ENCODE results near the gene FCRL6.

FCRL6 gene

DNA sequence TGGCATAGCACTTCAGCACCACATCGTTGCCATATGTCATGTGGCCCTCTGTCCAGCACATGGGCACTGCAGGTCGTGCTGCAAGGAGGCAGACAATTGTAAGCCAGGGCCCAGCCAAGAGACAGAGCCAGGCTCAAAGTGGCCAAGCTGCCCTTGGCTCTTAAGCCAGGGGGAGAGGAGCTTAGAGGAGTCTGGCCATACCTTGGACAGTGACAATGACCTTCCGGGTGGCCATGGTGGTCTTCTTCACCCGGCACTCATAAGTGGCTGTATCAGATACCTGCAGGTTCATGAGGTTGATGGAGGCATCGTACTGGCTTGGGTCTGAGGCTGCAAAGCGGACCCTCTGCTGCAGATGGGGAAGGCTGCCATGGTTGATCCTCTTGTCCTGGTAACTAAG lies 55.7 kb downstream of the FCRL6 start:
- Histone ChIP-seq H2BK120ac (ENCODE audit: low read depth, low read length) (no peak overlapping the region), H3K4me2 (ENCODE audit: low read length, poor library complexity, severe bottlenecking) (no peak overlapping the region), H2BK12ac (ENCODE audit: low read length in 2 of 2) (no peak overlapping the region), H3K4me3 (ENCODE audit: insufficient read depth in 1 of 2, low read depth in 1 of 2, low read length in 2 of 2) (no peak overlapping the region), H2AK5ac (ENCODE audit: low read length, severe bottlenecking) (no peak overlapping the region), H2AFZ (ENCODE audit: low read depth, low read length) (no peak overlapping the region), H3K9me3 (ENCODE audit: control insufficient read depth, low read length) (no peaks in the 10 kb centered on the region), H3K36me3 (ENCODE audit: control insufficient read depth in 1 of 2, insufficient read depth in 2 of 2, low read depth in 1 of 2, low read length in 2 of 2) (peaks cover 0 to 16% of the 10 kb centered on the region in 2 experiments), H3K4ac (ENCODE audit: low read depth in 1 of 2, low read length in 2 of 2) (no peak overlapping the region), H3K18ac (ENCODE audit: low read depth in 1 of 2, low read length in 2 of 2) (no peak overlapping the region), H3K27ac (ENCODE audit: low read length, poor library complexity, severe bottlenecking) (no peak overlapping the region), H3K14ac (ENCODE audit: low read length in 2 of 2) (no peak overlapping the region), H3K23ac (ENCODE audit: low read length in 2 of 2) (no peak overlapping the region), H2BK5ac (ENCODE audit: low read depth, low read length, poor library complexity, severe bottlenecking) (no peak overlapping the region), H3K4me1 (ENCODE audit: control insufficient read depth, insufficient read depth, low read depth, low read length) (peaks cover 21% of the 10 kb centered on the region), H3K79me1 (replicated peaks; ENCODE audit: low read length, poor library complexity, severe bottlenecking) (no peaks in the 10 kb centered on the region), H4K8ac (ENCODE audit: low read length) (no peak overlapping the region), H3K9ac (ENCODE audit: low read length) (no peak overlapping the region), H4K91ac (ENCODE audit: low read length) (peak overlapping the region; percentile 35), H3K27me3 (ENCODE audit: control insufficient read depth in 1 of 2, insufficient read depth in 1 of 2, low read length in 2 of 2) (no peaks in the 10 kb centered on the region), H2BK15ac (ENCODE audit: low read depth, poor library complexity, severe bottlenecking) (no peak overlapping the region)
- WGBS = 91% methylated on average over 6 of the region's 6 CpGs
- no peak for DNase-seq

GRCh38 chr1:159859767-159860322 lies 57.7 kb downstream of the FCRL6 start:
- Histone ChIP-seq H3K18ac (ENCODE audit: low read depth in 1 of 2, low read length in 2 of 2) (no peak overlapping the region), H3K14ac (ENCODE audit: low read length in 2 of 2) (no peak overlapping the region), H2BK15ac (ENCODE audit: low read depth, poor library complexity, severe bottlenecking) (peak overlapping the region; percentile 7), H3K23ac (ENCODE audit: low read length in 2 of 2) (no peak overlapping the region), H3K9ac (ENCODE audit: low read length) (no peak overlapping the region), H3K4me1 (ENCODE audit: control insufficient read depth, insufficient read depth, low read depth, low read length) (peaks cover 18% of the 10 kb centered on the region), H3K27me3 (ENCODE audit: control insufficient read depth in 1 of 2, insufficient read depth in 1 of 2, low read length in 2 of 2) (no peaks in the 10 kb centered on the region), H4K8ac (ENCODE audit: low read length) (no peak overlapping the region), H3K4me3 (ENCODE audit: insufficient read depth in 1 of 2, low read depth in 1 of 2, low read length in 2 of 2) (no peak overlapping the region), H3K4ac (ENCODE audit: low read depth in 1 of 2, low read length in 2 of 2) (no peak overlapping the region), H3K9me3 (ENCODE audit: control insufficient read depth, low read length) (no peaks in the 10 kb centered on the region), H3K4me2 (ENCODE audit: low read length, poor library complexity, severe bottlenecking) (no peak overlapping the region), H4K91ac (ENCODE audit: low read length) (no peak overlapping the region), H3K79me1 (replicated peaks; ENCODE audit: low read length, poor library complexity, severe bottlenecking) (no peaks in the 10 kb centered on the region), H3K36me3 (ENCODE audit: control insufficient read depth in 1 of 2, insufficient read depth in 2 of 2, low read depth in 1 of 2, low read length in 2 of 2) (peaks cover 0 to 16% of the 10 kb centered on the region in 2 experiments), H2BK5ac (ENCODE audit: low read depth, low read length, poor library complexity, severe bottlenecking) (no peak overlapping the region), H2BK12ac (ENCODE audit: low read length in 2 of 2) (no peak overlapping the region), H3K27ac (ENCODE audit: low read length, poor library complexity, severe bottlenecking) (no peak overlapping the region), H2BK120ac (ENCODE audit: low read depth, low read length) (no peak overlapping the region), H2AK5ac (ENCODE audit: low read length, severe bottlenecking) (no peak overlapping the region), H2AFZ (ENCODE audit: low read depth, low read length) (no peak overlapping the region)
- no peak for DNase-seq
- 88% methylated on average over 7 of the region's 7 CpGs for WGBS

GRCh38 chr1:159860456-159860855 lies 58.3 kb downstream of the FCRL6 start:
- Histone ChIP-seq H4K8ac (ENCODE audit: low read length) (no peak overlapping the region), H3K9ac (ENCODE audit: low read length) (no peak overlapping the region), H3K27ac (ENCODE audit: low read length, poor library complexity, severe bottlenecking) (no peak overlapping the region), H3K79me1 (replicated peaks; ENCODE audit: low read length, poor library complexity, severe bottlenecking) (no peaks in the 10 kb centered on the region), H3K4me3 (ENCODE audit: insufficient read depth in 1 of 2, low read depth in 1 of 2, low read length in 2 of 2) (no peak overlapping the region), H3K36me3 (ENCODE audit: control insufficient read depth in 1 of 2, insufficient read depth in 2 of 2, low read depth in 1 of 2, low read length in 2 of 2) (peaks cover 0 to 16% of the 10 kb centered on the region in 2 experiments), H3K4ac (ENCODE audit: low read depth in 1 of 2, low read length in 2 of 2) (no peak overlapping the region), H3K14ac (ENCODE audit: low read length in 2 of 2) (no peak overlapping the region), H2BK12ac (ENCODE audit: low read length in 2 of 2) (no peak overlapping the region), H3K4me2 (ENCODE audit: low read length, poor library complexity, severe bottlenecking) (no peak overlapping the region), H2BK5ac (ENCODE audit: low read depth, low read length, poor library complexity, severe bottlenecking) (no peak overlapping the region), H3K27me3 (ENCODE audit: control insufficient read depth in 1 of 2, insufficient read depth in 1 of 2, low read length in 2 of 2) (no peaks in the 10 kb centered on the region), H3K23ac (ENCODE audit: low read length in 2 of 2) (no peak overlapping the region), H2BK15ac (ENCODE audit: low read depth, poor library complexity, severe bottlenecking) (no peak overlapping the region), H3K9me3 (ENCODE audit: control insufficient read depth, low read length) (no peaks in the 10 kb centered on the region), H2AK5ac (ENCODE audit: low read length, severe bottlenecking) (no peak overlapping the region), H2AFZ (ENCODE audit: low read depth, low read length) (no peak overlapping the region), H3K18ac (ENCODE audit: low read depth in 1 of 2, low read length in 2 of 2) (no peak overlapping the region), H2BK120ac (ENCODE audit: low read depth, low read length) (no peak overlapping the region), H3K4me1 (ENCODE audit: control insufficient read depth, insufficient read depth, low read depth, low read length) (peaks cover 14% of the 10 kb centered on the region), H4K91ac (ENCODE audit: low read length) (no peak overlapping the region)
- 50% methylated on average over 3 of the region's 3 CpGs for WGBS
- no peak for DNase-seq

GRCh38 chr1:159861218-159861617 lies 59.1 kb downstream of the FCRL6 start:
- no peak overlapping the region for H3K9ac ChIP-seq (ENCODE audit: low read length)
- H3K27ac ChIP-seq (ENCODE audit: low read length, poor library complexity, severe bottlenecking) = no peak overlapping the region
- peaks cover 0 to 10% of the 10 kb centered on the region in 2 experiments for H3K36me3 ChIP-seq (ENCODE audit: control insufficient read depth in 1 of 2, insufficient read depth in 2 of 2, low read depth in 1 of 2, low read length in 2 of 2)
- peaks cover 12% of the 10 kb centered on the region for H3K4me1 ChIP-seq (ENCODE audit: control insufficient read depth, insufficient read depth, low read depth, low read length)
- no peak overlapping the region for H3K4me3 ChIP-seq (ENCODE audit: insufficient read depth in 1 of 2, low read depth in 1 of 2, low read length in 2 of 2)
- H2BK5ac ChIP-seq (ENCODE audit: low read depth, low read length, poor library complexity, severe bottlenecking) = no peak overlapping the region
- H2AK5ac ChIP-seq (ENCODE audit: low read length, severe bottlenecking) = no peak overlapping the region
- no peak for DNase-seq
- no peak overlapping the region for H2BK15ac ChIP-seq (ENCODE audit: low read depth, poor library complexity, severe bottlenecking)
- WGBS = 74% methylated on average over 7 of the region's 8 CpGs
- no peak overlapping the region for H3K23ac ChIP-seq (ENCODE audit: low read length in 2 of 2)
- no peaks in the 10 kb centered on the region for H3K79me1 ChIP-seq (replicated peaks; ENCODE audit: low read length, poor library complexity, severe bottlenecking)
- H2BK12ac ChIP-seq (ENCODE audit: low read length in 2 of 2) = no peak overlapping the region
- no peaks in the 10 kb centered on the region for H3K27me3 ChIP-seq (ENCODE audit: control insufficient read depth in 1 of 2, insufficient read depth in 1 of 2, low read length in 2 of 2)
- no peak overlapping the region for H3K18ac ChIP-seq (ENCODE audit: low read depth in 1 of 2, low read length in 2 of 2)
- no peak overlapping the region for H2AFZ ChIP-seq (ENCODE audit: low read depth, low read length)
- H3K4me2 ChIP-seq (ENCODE audit: low read length, poor library complexity, severe bottlenecking) = no peak overlapping the region
- H2BK120ac ChIP-seq (ENCODE audit: low read depth, low read length) = no peak overlapping the region
- no peaks in the 10 kb centered on the region for H3K9me3 ChIP-seq (ENCODE audit: control insufficient read depth, low read length)
- H4K91ac ChIP-seq (ENCODE audit: low read length) = no peak overlapping the region
- H3K4ac ChIP-seq (ENCODE audit: low read depth in 1 of 2, low read length in 2 of 2) = no peak overlapping the region
- H3K14ac ChIP-seq (ENCODE audit: low read length in 2 of 2) = no peak overlapping the region
- H4K8ac ChIP-seq (ENCODE audit: low read length) = no peak overlapping the region
